Naive thymus-derived CD4-positive, alpha-beta T cell (primary cell): ENCODE measurements around the gene AGAP1. TPM values are rescaled to one million over a fixed set of nuclear protein-coding genes. Genes with fewer than 3 reads are reported as not detected.

ENCODE experiments used
- ATAC-seq: fragments of 150-1000 bp; cut with Tn5 transposase; 2 replicates; pipeline ENCODE4 v1.10.0; 2021; ENCODE audit warnings: mild to moderate bottlenecking, moderate library complexity
- CTCF ChIA-PET: fragments of 350-600 bp; sonication (Branson Sonifier 250); formaldehyde crosslinking; loops from one replicate; lab custom pipeline; 2021; ENCODE audit warnings: antibody characterized with exemption; lab: Charles Lee
- POLR2A ChIA-PET: fragments of 350-600 bp; sonication (Branson Sonifier 250); formaldehyde crosslinking; loops from one replicate; lab custom pipeline; 2021; ENCODE audit warnings: antibody characterized with exemption, inconsistent platforms; lab: Charles Lee
- DNase-seq, 9 donors: peaks; one replicate each; pipeline versions ENCODE4 v3.0.0 to v3.0.0-alpha.2; 2020 to 2022; ENCODE audit warnings: mixed read lengths in 1 of 9
- H3K27ac ChIP-seq: one replicate; pipeline ENCODE4 v1.7.0; 2013; ENCODE audit warnings: mild to moderate bottlenecking, low read depth, low read length, moderate library complexity
- H3K27me3 ChIP-seq, 2 donors: one replicate each; pipeline ENCODE4 v1.7.0; 2013; ENCODE audit warnings: low read length in 2 of 2, mild to moderate bottlenecking in 2 of 2, moderate library complexity in 2 of 2; ENCODE audit not compliant: control insufficient read depth in 2 of 2, insufficient read depth in 2 of 2
- H3K36me3 ChIP-seq, 3 experiments: 1 replicate in 2 of 3; 2 replicates in 1 of 3; pipeline ENCODE4 v1.7.0; 2013; ENCODE audit warnings: low read length in 3 of 3, mild to moderate bottlenecking in 3 of 3, moderate library complexity in 1 of 3; ENCODE audit not compliant: insufficient read depth in 3 of 3, control insufficient read depth in 2 of 3
- H3K4me1 ChIP-seq, 2 donors: one replicate each; pipeline ENCODE4 v1.7.0; 2013; ENCODE audit warnings: low read length in 2 of 2, mild to moderate bottlenecking in 2 of 2, moderate library complexity in 1 of 2; ENCODE audit not compliant: control insufficient read depth in 2 of 2, insufficient read depth in 2 of 2
- H3K4me3 ChIP-seq: 2 replicates; pipeline ENCODE4 v1.7.0; 2013; ENCODE audit warnings: mild to moderate bottlenecking, low read length
- H3K9me3 ChIP-seq, 3 experiments: 1 replicate in 2 of 3; 2 replicates in 1 of 3; pipeline ENCODE4 v1.7.0; 2013; ENCODE audit warnings: low read length in 3 of 3; ENCODE audit not compliant: control insufficient read depth in 2 of 3
- H3K27ac Mint-ChIP-seq, 9 donors: one replicate each; pipeline ENCODE4 v1.8.0; 2020 to 2022; ENCODE audit warnings: mixed read lengths in 9 of 9, mild to moderate bottlenecking in 8 of 9, moderate library complexity in 5 of 9, inconsistent platforms in 2 of 9
- H3K27me3 Mint-ChIP-seq, 5 donors: one replicate each; pipeline ENCODE4 v1.8.0; 2021 to 2022; ENCODE audit warnings: mixed read lengths in 5 of 5, mild to moderate bottlenecking in 1 of 5
- H3K36me3 Mint-ChIP-seq, 5 donors: one replicate each; pipeline ENCODE4 v1.8.0; 2020 to 2022; ENCODE audit warnings: mixed read lengths in 5 of 5, mild to moderate bottlenecking in 3 of 5, inconsistent platforms in 1 of 5
- H3K4me1 Mint-ChIP-seq, 7 donors: one replicate each; pipeline ENCODE4 v1.8.0; 2020 to 2022; ENCODE audit warnings: mixed read lengths in 7 of 7, mild to moderate bottlenecking in 3 of 7, inconsistent platforms in 1 of 7
- H3K4me3 Mint-ChIP-seq, 10 donors: one replicate each; pipeline ENCODE4 v1.8.0; 2020 to 2022; ENCODE audit warnings: mild to moderate bottlenecking in 10 of 10, mixed read lengths in 10 of 10, moderate library complexity in 6 of 10, inconsistent platforms in 2 of 10
- H3K9me3 Mint-ChIP-seq, 11 donors: one replicate each; pipeline ENCODE4 v1.8.0; 2020 to 2022; ENCODE audit warnings: mixed read lengths in 11 of 11, mild to moderate bottlenecking in 4 of 11, inconsistent platforms in 1 of 11, moderate library complexity in 1 of 11
- intact Hi-C, 2 donors: fragments of 100-400 bp; cut with micrococcal nuclease; formaldehyde crosslinking; loops; one replicate each; pipeline ENCODE4 v1.15.1; 2023
- polyA plus RNA-seq, 2 donors: library from polyadenylated mRNA; unstranded; fragments of 300-500 nt; fragmentation: Illumina TruSeq; gene quantifications; one replicate each; pipeline ENCODE4 v1.2.3, GENCODE V29; 2021
- total RNA-seq, 6 experiments: library from RNA in 5 of 6; stranded (reverse) in 5 of 6; gene quantifications; 1 replicate in 5 of 6; 2 replicates in 1 of 6; pipeline ENCODE4 v1.2.3 and lab custom pipeline; 2021 to 2026

AGAP1 gene
- total and polyA plus RNA-seq, 7 experiments from 2014 or later, result 0.35 to 9.6 (median 0.85) TPM; not detected in 2

DNA sequence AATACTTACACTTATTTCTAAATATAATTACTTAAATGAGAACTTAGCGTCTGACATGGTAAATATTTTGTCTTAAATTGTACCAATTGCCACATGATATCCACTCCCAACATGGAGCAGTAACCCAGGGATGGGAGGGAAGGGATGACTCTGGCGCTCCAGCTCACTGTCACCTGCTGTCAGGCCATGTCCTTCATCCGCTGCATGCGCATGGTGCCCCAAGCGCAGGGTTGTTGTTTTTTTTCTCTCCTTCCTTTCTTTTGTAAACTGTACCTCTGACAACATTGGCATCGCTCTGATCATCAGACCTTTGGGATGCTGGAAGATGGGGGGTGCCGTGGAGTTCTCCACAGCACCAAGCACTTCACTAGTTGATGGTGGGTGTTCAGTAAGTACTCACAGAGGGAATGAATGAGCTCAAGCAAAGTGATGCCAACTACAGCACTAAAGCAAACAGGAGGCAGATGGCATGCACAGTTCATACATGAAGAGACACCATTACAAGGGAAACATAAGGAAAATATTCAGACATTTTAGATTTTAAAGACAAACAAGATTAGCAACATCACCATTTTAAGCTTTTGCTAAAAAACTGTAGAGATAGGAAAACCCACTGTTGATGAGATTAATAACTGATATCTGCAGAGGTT is 426.5 kb downstream of the AGAP1 start:
- H3K4me3 ChIP-seq, result no peak overlapping the region
- ChIA-PET CTCF (no interaction called here), POLR2A (no interaction called here)
- no peak overlapping the region for H3K4me3 Mint-ChIP-seq
- H3K9me3 Mint-ChIP-seq, result peaks cover 0 to 15% (median 5%) of the 10 kb centered on the region in 11 donors
- no peaks in the 10 kb centered on the region for H3K36me3 ChIP-seq
- peaks cover 0 to 6% (median 0%) of the 10 kb centered on the region in 3 experiments for H3K9me3 ChIP-seq
- H3K27ac ChIP-seq, result no peak overlapping the region
- intact Hi-C loops, result no loop called here
- H3K4me1 ChIP-seq, result no peaks in the 10 kb centered on the region
- ATAC-seq (no peak), DNase-seq (no peak)
- peaks cover 0 to under 1% (median 0%) of the 10 kb centered on the region in 5 donors for H3K27me3 Mint-ChIP-seq
- no peak overlapping the region for H3K27ac Mint-ChIP-seq
- no peaks in the 10 kb centered on the region for H3K4me1 Mint-ChIP-seq
- no peaks in the 10 kb centered on the region for H3K36me3 Mint-ChIP-seq
- no peaks in the 10 kb centered on the region for H3K27me3 ChIP-seq

DNA sequence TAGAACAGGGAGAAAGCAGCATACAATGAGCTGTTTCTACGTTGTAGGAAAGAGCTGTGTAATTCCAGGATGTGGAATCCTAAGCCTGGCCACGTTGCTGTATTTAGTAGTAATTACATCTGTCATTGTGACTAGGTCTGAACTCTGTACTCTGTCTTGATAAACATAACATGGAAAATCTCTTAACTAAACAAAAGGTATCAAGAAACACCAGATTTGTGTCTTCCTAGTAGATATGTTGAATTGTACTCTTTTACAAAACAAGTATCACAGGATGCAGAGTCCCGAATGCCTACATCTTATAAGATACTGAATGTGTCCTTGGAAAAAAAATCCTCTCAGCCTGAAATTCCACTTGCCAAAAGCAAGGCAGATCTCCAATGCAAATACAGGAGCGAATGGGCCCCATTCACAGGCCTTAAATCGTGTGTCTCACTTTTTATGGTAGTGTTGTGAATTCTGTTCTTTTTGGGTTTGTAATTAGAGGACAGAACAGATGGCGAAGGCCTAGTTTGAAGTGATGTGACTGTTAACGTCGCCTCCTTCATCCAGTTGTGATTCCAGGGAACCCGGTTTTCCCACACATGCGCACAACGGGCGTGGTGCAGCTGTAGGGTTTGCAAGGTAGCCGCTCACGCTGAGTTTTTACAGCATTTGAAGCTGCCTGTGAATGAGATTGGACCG is 427.8 kb downstream of the AGAP1 start:
- no peak for ATAC-seq
- H3K4me1 Mint-ChIP-seq, result no peaks in the 10 kb centered on the region
- POLR2A ChIA-PET, result no interaction called here
- no peak overlapping the region for H3K27ac ChIP-seq
- H3K4me3 ChIP-seq, result no peak overlapping the region
- H3K27me3 Mint-ChIP-seq, result no peaks in the 10 kb centered on the region
- no peaks in the 10 kb centered on the region for H3K4me1 ChIP-seq
- no peak overlapping the region for H3K27ac Mint-ChIP-seq
- H3K9me3 Mint-ChIP-seq, result peaks cover 0 to 3% (median 0%) of the 10 kb centered on the region in 11 donors
- H3K27me3 ChIP-seq, result no peaks in the 10 kb centered on the region
- CTCF ChIA-PET, result no interaction called here
- intact Hi-C loops, result no loop called here
- H3K4me3 Mint-ChIP-seq, result no peak overlapping the region
- H3K36me3 ChIP-seq, result no peaks in the 10 kb centered on the region
- no peaks in the 10 kb centered on the region for H3K36me3 Mint-ChIP-seq
- DNase-seq, result no peak
- H3K9me3 ChIP-seq, result no peaks in the 10 kb centered on the region

DNA sequence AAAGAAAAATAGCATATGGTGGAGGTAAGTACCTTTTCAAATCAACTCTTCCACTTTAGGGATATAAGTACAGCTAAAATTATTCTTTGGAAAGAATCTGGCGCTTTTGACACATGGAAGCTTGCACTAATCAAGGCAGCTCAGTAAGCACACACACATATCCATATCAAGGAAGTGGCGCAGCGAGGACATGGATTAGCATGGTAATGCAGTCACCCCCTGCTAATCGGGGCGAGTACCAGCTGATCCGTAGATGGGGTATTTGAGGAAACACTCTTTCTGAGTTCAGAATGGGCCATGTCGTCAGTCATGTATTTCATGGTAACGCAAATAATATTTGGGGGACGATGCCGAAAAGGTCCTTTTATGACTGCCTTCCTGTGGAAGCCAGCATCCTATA is 429.0 kb downstream of the AGAP1 start:
- intact Hi-C loops, result no loop called here
- H3K36me3 ChIP-seq, result no peaks in the 10 kb centered on the region
- H3K9me3 ChIP-seq, result no peaks in the 10 kb centered on the region
- DNase-seq (no peak), ATAC-seq (no peak)
- POLR2A ChIA-PET, result no interaction called here
- H3K4me1 ChIP-seq, result no peaks in the 10 kb centered on the region
- peaks cover 0 to 6% (median 0%) of the 10 kb centered on the region in 5 donors for H3K27me3 Mint-ChIP-seq
- CTCF ChIA-PET, result no interaction called here
- H3K4me3 Mint-ChIP-seq, result no peak overlapping the region
- no peak overlapping the region for H3K27ac Mint-ChIP-seq
- H3K27ac ChIP-seq, result no peak overlapping the region
- no peaks in the 10 kb centered on the region for H3K27me3 ChIP-seq
- H3K9me3 Mint-ChIP-seq, result peaks cover 0 to 1% (median 0%) of the 10 kb centered on the region in 11 donors
- H3K36me3 Mint-ChIP-seq, result peaks cover 0 to 4% (median 0%) of the 10 kb centered on the region in 5 donors
- H3K4me3 ChIP-seq, result no peak overlapping the region
- H3K4me1 Mint-ChIP-seq, result no peaks in the 10 kb centered on the region

DNA sequence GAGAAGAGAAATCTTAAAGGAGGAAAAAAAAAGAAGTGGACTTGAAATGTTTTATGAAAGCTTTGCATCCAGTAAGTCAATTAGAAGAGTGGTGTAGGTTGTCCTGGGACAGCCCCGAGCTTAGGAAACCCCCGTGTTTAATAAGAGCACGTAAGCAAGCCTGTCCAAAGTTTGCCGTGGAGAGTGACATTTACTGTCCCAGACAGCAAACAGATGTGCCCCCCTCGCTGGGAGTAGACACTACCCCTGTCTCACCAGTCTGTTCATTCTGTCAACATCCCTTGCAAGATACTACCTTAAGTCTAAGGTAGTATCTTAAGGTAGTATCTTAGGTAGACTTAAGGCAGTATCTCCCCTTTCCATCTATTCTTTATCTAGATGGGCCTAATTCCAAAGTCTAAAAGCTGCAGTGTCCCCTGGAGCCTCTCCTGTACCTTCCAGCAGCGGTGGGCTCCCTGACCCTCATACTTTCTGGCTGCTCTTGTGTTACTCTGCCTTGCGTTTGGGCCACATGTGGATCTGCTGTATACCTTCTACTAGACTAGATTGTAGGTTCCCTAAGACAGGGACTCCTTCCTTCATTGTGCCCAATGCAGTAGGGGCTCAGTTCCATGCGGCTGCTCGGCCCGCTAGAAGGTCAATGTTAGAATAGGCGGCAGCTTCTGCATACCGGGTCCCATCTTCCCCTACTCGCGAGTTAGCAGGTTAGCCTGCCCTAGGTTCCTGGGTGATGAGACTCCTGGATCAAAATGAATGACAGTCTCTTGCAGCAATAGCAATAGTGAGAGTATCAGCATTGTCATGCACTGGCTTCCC is 430.2 kb downstream of the AGAP1 start:
- peaks cover 0 to 1% (median 0%) of the 10 kb centered on the region in 11 donors for H3K9me3 Mint-ChIP-seq
- H3K4me3 ChIP-seq, result no peak overlapping the region
- H3K4me3 Mint-ChIP-seq, result no peak overlapping the region
- no peaks in the 10 kb centered on the region for H3K27me3 ChIP-seq
- no peak overlapping the region for H3K27ac ChIP-seq
- no peaks in the 10 kb centered on the region for H3K9me3 ChIP-seq
- no peaks in the 10 kb centered on the region for H3K4me1 ChIP-seq
- DNase-seq, result no peak
- peaks cover 0 to 4% (median 0%) of the 10 kb centered on the region in 5 donors for H3K36me3 Mint-ChIP-seq
- ChIA-PET POLR2A (no interaction called here), CTCF (no interaction called here)
- H3K36me3 ChIP-seq, result no peaks in the 10 kb centered on the region
- H3K27ac Mint-ChIP-seq, result no peak overlapping the region
- H3K27me3 Mint-ChIP-seq, result peaks cover 0 to 10% (median 0%) of the 10 kb centered on the region in 5 donors
- intact Hi-C loops, result no loop called here
- no peak for ATAC-seq
- no peaks in the 10 kb centered on the region for H3K4me1 Mint-ChIP-seq

DNA sequence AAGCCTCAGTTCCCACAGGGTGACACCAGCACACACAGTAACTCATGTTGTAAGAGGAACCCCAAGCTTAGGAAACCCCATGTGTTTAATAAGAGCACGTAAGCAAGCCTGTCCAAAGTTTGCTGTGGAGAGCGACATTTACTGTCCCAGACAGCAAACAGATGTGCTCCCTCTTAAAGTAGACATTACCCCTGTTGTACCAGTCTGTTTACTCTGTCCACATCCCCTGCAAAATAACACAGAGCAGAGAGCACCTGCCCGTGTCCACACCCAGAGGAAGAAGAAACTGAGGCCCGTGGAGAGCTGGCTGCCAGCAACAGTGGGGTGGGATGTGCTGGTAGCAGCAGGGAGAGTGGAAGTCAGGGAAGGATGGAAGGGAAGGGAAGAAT is 430.8 kb downstream of the AGAP1 start:
- Histone ChIP-seq H3K27ac (no peak overlapping the region), H3K4me1 (no peaks in the 10 kb centered on the region), H3K4me3 (no peak overlapping the region), H3K27me3 (no peaks in the 10 kb centered on the region), H3K36me3 (no peaks in the 10 kb centered on the region), H3K9me3 (no peaks in the 10 kb centered on the region)
- ATAC-seq, result no peak
- Mint-ChIP-seq H3K4me1 (no peaks in the 10 kb centered on the region), H3K9me3 (peaks cover 0 to 1% (median 0%) of the 10 kb centered on the region in 11 donors), H3K36me3 (peaks cover 0 to 4% (median 0%) of the 10 kb centered on the region in 5 donors), H3K27me3 (peaks cover 0 to 10% (median 0%) of the 10 kb centered on the region in 5 donors), H3K4me3 (no peak overlapping the region), H3K27ac (no peak overlapping the region)
- ChIA-PET CTCF (no interaction called here), POLR2A (no interaction called here)
- DNase-seq, result no peak
- intact Hi-C loops, result no loop called here

DNA sequence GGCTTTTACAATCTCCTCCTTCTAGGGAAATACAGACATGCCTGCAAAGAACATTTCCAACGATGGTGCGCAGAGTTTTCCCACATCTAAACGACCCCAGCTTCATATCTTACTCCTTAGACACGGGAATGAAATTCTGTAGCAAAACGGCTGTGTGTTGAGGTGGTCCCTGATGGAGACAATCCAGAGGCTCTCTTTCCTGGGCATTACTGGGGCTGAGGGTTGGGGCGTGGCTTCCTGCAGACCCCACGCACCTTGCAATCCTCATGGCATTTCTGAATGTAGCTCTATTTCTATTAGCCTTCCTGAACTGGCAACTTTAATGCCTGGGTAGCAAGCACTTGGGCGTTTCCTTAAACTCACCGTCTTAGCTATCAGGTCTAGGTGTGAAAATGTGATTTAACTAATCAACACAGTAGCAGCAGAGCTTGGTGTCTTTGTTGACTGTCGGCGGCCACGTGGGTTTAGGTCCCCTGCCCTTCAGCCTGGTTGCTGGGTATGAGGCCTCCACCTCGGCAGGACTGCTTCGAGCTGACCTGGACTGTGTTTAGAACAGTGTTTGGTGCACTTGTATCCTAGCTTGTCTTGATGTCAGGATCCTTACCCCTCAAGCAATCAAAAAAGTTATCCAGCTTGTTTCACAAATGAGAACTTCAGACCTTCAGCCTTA is 431.5 kb downstream of the AGAP1 start:
- POLR2A ChIA-PET, result no interaction called here
- Histone ChIP-seq H3K4me1 (no peaks in the 10 kb centered on the region), H3K36me3 (no peaks in the 10 kb centered on the region), H3K9me3 (no peaks in the 10 kb centered on the region), H3K27ac (no peak overlapping the region), H3K4me3 (no peak overlapping the region), H3K27me3 (no peaks in the 10 kb centered on the region)
- Mint-ChIP-seq H3K4me1 (no peaks in the 10 kb centered on the region), H3K36me3 (peaks cover 0 to 4% (median 0%) of the 10 kb centered on the region in 5 donors), H3K9me3 (peaks cover 0 to 1% (median 0%) of the 10 kb centered on the region in 11 donors), H3K27ac (no peak overlapping the region), H3K27me3 (peaks cover 0 to 10% (median 0%) of the 10 kb centered on the region in 5 donors), H3K4me3 (no peak overlapping the region)
- CTCF ChIA-PET, result no interaction called here
- DNase-seq (no peak), ATAC-seq (no peak)
- intact Hi-C loops, result no loop called here
